ENCODE data around the gene MAP4K1.

The MAP4K1 gene

GRCh38 chr19:38617764-38618589 lies at the start of gene MAP4K1:
Gene MAP4K1 (minus strand): TSS chr19:38617953. CDS start chr19:38617895, 58 bp downstream.
- DNase-seq (ENCODE audit: low read depth in 4 of 4, low spot score in 1 of 4), result peak in 3 of 4 experiments; percentile 29 to 75 (median 61)

- DNase-seq (ENCODE audit: low read depth in 4 of 4, low spot score in 1 of 4), result no peak
Observed at GRCh38 chr19:38666663-38667511, 49.1 kb upstream of the MAP4K1 start.

- DNase-seq (ENCODE audit: low read depth in 4 of 4, low spot score in 1 of 4), result no peak
Observed at GRCh38 chr19:38665950-38666662, 48.4 kb upstream of the MAP4K1 start.

GRCh38 chr19:38665219-38665931 lies 47.6 kb upstream of the MAP4K1 start:
- DNase-seq (ENCODE audit: low read depth in 4 of 4, low spot score in 1 of 4), result no peak

GRCh38 chr19:38664503-38665211 lies 46.9 kb upstream of the MAP4K1 start:
- DNase-seq (ENCODE audit: low read depth in 4 of 4, low spot score in 1 of 4), result no peak

- no peak for DNase-seq (ENCODE audit: low read depth in 4 of 4, low spot score in 1 of 4)
Observed at GRCh38 chr19:38663957-38664502, 46.3 kb upstream of the MAP4K1 start.

- no peak for DNase-seq (ENCODE audit: low read depth in 4 of 4, low spot score in 1 of 4)
Observed at GRCh38 chr19:38663156-38663651, 45.5 kb upstream of the MAP4K1 start.

GRCh38 chr19:38662537-38663155 lies 44.9 kb upstream of the MAP4K1 start:
- no peak for DNase-seq (ENCODE audit: low read depth in 4 of 4, low spot score in 1 of 4)

GRCh38 chr19:38661996-38662395 lies 44.2 kb upstream of the MAP4K1 start:
- no peak for DNase-seq (ENCODE audit: low read depth in 4 of 4, low spot score in 1 of 4)

- no peak for DNase-seq (ENCODE audit: low read depth in 4 of 4, low spot score in 1 of 4)
Observed at GRCh38 chr19:38661136-38661535, 43.4 kb upstream of the MAP4K1 start.

- no peak for DNase-seq (ENCODE audit: low read depth in 4 of 4, low spot score in 1 of 4)
Observed at GRCh38 chr19:38660724-38661123, 43.0 kb upstream of the MAP4K1 start.

- no peak for DNase-seq (ENCODE audit: low read depth in 4 of 4, low spot score in 1 of 4)
Observed at GRCh38 chr19:38658462-38659306, 40.9 kb upstream of the MAP4K1 start.

GRCh38 chr19:38657633-38658222 lies 40.0 kb upstream of the MAP4K1 start:
- no peak for DNase-seq (ENCODE audit: low read depth in 4 of 4, low spot score in 1 of 4)

- peak in 1 of 4 experiments; percentile 26 for DNase-seq (ENCODE audit: low read depth in 4 of 4, low spot score in 1 of 4)
Observed at GRCh38 chr19:38656171-38656981, 38.6 kb upstream of the MAP4K1 start.

- DNase-seq (ENCODE audit: low read depth in 4 of 4, low spot score in 1 of 4), result peak in 1 of 4 experiments; percentile 34
Observed at GRCh38 chr19:38655148-38655824, 37.5 kb upstream of the MAP4K1 start.

- DNase-seq (ENCODE audit: low read depth in 4 of 4, low spot score in 1 of 4), result no peak
Observed at GRCh38 chr19:38654628-38655055, 36.9 kb upstream of the MAP4K1 start.
